ENCODE data around the gene MAD1L1.

- no peak for TF ChIP-seq CTCF (conservative IDR thresholded peaks at IDR 0.05; ENCODE audit: low read length)
- no peak for TF ChIP-seq EZH2phosphoT487 (IDR thresholded peaks at IDR 0.05; ENCODE audit: borderline replicate concordance, low read depth, low read length)
Measured at GRCh38 chr7:2217206-2217605, 15.5 kb downstream of the MAD1L1 start.

All from OCI-LY7 (cell line).